Esophagus squamous epithelium (tissue), 4 donors: ENCODE measurements around the gene SLC4A9.

Experiments
- POLR2A ChIP-seq, 4 donors: fragments of 450-650 bp; IDR thresholded peaks; one replicate each; pipeline ENCODE4 v1.6.1; 2017; ENCODE audit warnings: antibody characterized with exemption in 4 of 4, mild to moderate bottlenecking in 4 of 4, moderate library complexity in 3 of 4
- TF ChIP-seq, protein P1 (sequence below), 6 experiments: fragments of 450-650 bp in 4 of 6; fragments of 200-600 bp in 2 of 6; sonication (generic) in 2 of 6; IDR thresholded peaks; one replicate each; pipeline ENCODE4 v1.5.1; 2016 to 2019; ENCODE audit warnings: antibody characterized with exemption in 6 of 6, mild to moderate bottlenecking in 4 of 6, moderate library complexity in 4 of 6

DNA sequence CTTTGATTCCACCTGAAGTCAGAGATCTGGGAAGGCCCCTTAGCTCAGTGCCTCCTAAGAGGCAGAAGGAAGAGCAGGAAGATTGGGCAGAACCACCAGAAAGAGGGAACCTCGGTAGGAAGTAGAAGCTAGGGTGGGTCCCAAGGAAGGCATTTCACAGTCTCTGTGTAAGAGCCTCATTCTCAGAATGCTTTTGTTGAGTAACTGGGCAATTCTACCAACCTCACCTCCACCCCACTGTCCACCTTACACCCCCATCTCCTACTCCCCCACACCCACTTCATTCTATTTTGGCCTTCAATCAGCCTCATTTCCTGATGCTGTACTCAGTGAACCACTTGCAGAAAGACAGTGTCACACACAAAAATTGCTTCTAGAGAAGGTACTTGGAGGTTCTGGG is 17.1 kb upstream of the SLC4A9 start:
- TF ChIP-seq POLR2A (IDR thresholded peaks at IDR 0.05), result no peak
- TF ChIP-seq, protein P1, sequence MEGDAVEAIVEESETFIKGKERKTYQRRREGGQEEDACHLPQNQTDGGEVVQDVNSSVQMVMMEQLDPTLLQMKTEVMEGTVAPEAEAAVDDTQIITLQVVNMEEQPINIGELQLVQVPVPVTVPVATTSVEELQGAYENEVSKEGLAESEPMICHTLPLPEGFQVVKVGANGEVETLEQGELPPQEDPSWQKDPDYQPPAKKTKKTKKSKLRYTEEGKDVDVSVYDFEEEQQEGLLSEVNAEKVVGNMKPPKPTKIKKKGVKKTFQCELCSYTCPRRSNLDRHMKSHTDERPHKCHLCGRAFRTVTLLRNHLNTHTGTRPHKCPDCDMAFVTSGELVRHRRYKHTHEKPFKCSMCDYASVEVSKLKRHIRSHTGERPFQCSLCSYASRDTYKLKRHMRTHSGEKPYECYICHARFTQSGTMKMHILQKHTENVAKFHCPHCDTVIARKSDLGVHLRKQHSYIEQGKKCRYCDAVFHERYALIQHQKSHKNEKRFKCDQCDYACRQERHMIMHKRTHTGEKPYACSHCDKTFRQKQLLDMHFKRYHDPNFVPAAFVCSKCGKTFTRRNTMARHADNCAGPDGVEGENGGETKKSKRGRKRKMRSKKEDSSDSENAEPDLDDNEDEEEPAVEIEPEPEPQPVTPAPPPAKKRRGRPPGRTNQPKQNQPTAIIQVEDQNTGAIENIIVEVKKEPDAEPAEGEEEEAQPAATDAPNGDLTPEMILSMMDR (IDR thresholded peaks at IDR 0.05), result no peak
